PC-9 (cell line): Measurements from ENCODE around the gene HLCS.

ENCODE experiments used
- EZH2 ChIP-seq: fragments of 200-600 bp; sonication (generic); IDR thresholded peaks from 2 replicates; pipeline ENCODE4 v1.8.0; 2017; ENCODE audit warnings: antibody characterized with exemption, low read depth
- TF ChIP-seq, protein P1 (sequence below): fragments of 200-600 bp; sonication (generic); conservative IDR thresholded peaks from 2 replicates; pipeline ENCODE4 v1.6.1; 2017; ENCODE audit warnings: mixed run types, antibody characterized with exemption, mild to moderate bottlenecking, moderate library complexity

DNA sequence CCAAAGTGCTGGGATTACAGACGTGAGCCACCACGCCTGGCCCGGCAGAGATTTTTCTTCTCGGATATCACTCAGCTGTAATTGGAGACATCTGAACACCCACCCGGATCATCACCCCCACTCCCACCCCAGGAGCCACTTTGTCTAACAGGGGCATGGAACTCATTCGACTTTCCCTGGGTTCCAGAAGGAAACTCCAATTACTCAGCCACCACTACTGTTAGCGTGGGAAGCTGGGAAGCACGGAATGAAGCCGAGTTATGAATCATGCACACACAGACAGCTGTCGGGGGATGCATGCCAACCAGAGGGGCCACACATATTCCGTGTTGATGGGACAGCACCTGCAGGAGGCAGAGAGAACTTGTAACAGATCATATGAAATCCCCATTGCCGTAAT, 85.2 kb downstream of the HLCS start:
- TF ChIP-seq, protein P1, sequence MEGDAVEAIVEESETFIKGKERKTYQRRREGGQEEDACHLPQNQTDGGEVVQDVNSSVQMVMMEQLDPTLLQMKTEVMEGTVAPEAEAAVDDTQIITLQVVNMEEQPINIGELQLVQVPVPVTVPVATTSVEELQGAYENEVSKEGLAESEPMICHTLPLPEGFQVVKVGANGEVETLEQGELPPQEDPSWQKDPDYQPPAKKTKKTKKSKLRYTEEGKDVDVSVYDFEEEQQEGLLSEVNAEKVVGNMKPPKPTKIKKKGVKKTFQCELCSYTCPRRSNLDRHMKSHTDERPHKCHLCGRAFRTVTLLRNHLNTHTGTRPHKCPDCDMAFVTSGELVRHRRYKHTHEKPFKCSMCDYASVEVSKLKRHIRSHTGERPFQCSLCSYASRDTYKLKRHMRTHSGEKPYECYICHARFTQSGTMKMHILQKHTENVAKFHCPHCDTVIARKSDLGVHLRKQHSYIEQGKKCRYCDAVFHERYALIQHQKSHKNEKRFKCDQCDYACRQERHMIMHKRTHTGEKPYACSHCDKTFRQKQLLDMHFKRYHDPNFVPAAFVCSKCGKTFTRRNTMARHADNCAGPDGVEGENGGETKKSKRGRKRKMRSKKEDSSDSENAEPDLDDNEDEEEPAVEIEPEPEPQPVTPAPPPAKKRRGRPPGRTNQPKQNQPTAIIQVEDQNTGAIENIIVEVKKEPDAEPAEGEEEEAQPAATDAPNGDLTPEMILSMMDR: no peak
- TF ChIP-seq EZH2: no peak
